Lung (tissue), 16 donors: Measurements from ENCODE around the gene RPUSD4. TPM values are rescaled to one million over a fixed set of nuclear protein-coding genes. Genes with fewer than 3 reads are reported as not detected.

Experiments
- ATAC-seq: fragments of 200-7000 bp; cut with Tn5 transposase; one replicate; pipeline ENCODE4 v1.9.1; 2020; ENCODE audit warnings: moderate number of reproducible peaks; ENCODE audit not compliant: insufficient read depth, low FRiP score
- DNase-seq, 3 donors: peaks; one replicate each; pipeline ENCODE4 v3.0.0-alpha.2; 2013 to 2017
- H3K27ac ChIP-seq, 2 donors: one replicate each; pipeline ENCODE4 v1.5.1; 2013; ENCODE audit warnings: mild to moderate bottlenecking in 2 of 2, moderate library complexity in 2 of 2, control low read depth in 1 of 2, inconsistent platforms in 1 of 2, low read depth in 1 of 2, low read length in 1 of 2
- H3K27me3 ChIP-seq, 3 donors: one replicate each; pipeline ENCODE4 v1.5.1; 2013; ENCODE audit warnings: low read length in 2 of 3; ENCODE audit not compliant: control insufficient read depth in 3 of 3, insufficient read depth in 3 of 3
- H3K36me3 ChIP-seq, 4 donors: one replicate each; pipeline ENCODE4 v1.5.1; 2013; ENCODE audit warnings: low read length in 4 of 4, mild to moderate bottlenecking in 1 of 4, moderate library complexity in 1 of 4; ENCODE audit not compliant: control insufficient read depth in 4 of 4, insufficient read depth in 4 of 4
- H3K4me1 ChIP-seq, 5 donors: one replicate each; pipeline ENCODE4 v1.5.1; 2013; ENCODE audit warnings: low read length in 5 of 5, mild to moderate bottlenecking in 2 of 5, moderate library complexity in 1 of 5; ENCODE audit not compliant: control insufficient read depth in 5 of 5, insufficient read depth in 5 of 5
- H3K4me3 ChIP-seq: one replicate; pipeline ENCODE4 v1.5.1; 2013; ENCODE audit warnings: mild to moderate bottlenecking, control low read depth, moderate library complexity
- H3K9ac ChIP-seq, 2 donors: one replicate each; pipeline ENCODE4 v1.5.1; 2013; ENCODE audit warnings: low read length in 2 of 2, control low read depth in 1 of 2; ENCODE audit not compliant: insufficient read depth in 1 of 2
- H3K9me3 ChIP-seq, 4 donors: one replicate each; pipeline ENCODE4 v1.5.1; 2013; ENCODE audit warnings: low read length in 3 of 4, mild to moderate bottlenecking in 1 of 4, moderate library complexity in 1 of 4; ENCODE audit not compliant: control insufficient read depth in 4 of 4, insufficient read depth in 3 of 4
- WGBS, 2 donors: extraction: QIAGEN DNeasy Blood & Tissue Kit; methylation state at CpG; one replicate each; pipeline ENCODE4 v1.1.7; 2013; 5-methylcytosine and 5-hydroxymethylcytosine counted together
- long read RNA-seq, 5 donors: transcript quantifications; one replicate each; lab custom pipeline, GENCODE V29; 2026
- polyA plus RNA-seq, 2 donors: library from polyadenylated mRNA; stranded (reverse); fragments of 200-250 nt; gene quantifications; one replicate each; pipeline ENCODE4 v1.2.1, GENCODE V29; 2013
- total RNA-seq, 2 donors: library from RNA; depleted of rRNA in 1 of 2; stranded (reverse); fragments of >200 nt in 1 of 2; gene quantifications; one replicate each; pipeline ENCODE4 v1.2.1, GENCODE V29; 2014 to 2021
- TF ChIP-seq, protein P1 (sequence below): IDR thresholded peaks from 2 replicates; pipeline ENCODE4 v1.5.1; 2012; ENCODE audit warnings: mild to moderate bottlenecking; ENCODE audit errors: control extremely low read depth, extremely low read depth
- donor health status: control.
- donor health status: control.
- donor health status: Bipolar disorder and iron deficiency.
- donor health status: healthy.
- donor health status: DM: yes; HTN: yes; CAD: no.

Gene RPUSD4, protein sequence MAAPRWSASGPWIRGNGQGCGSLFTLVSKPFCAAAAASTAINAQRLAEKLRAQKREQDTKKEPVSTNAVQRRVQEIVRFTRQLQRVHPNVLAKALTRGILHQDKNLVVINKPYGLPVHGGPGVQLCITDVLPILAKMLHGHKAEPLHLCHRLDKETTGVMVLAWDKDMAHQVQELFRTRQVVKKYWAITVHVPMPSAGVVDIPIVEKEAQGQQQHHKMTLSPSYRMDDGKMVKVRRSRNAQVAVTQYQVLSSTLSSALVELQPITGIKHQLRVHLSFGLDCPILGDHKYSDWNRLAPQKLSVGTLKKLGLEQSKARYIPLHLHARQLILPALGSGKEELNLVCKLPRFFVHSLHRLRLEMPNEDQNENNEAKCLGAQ
- 10 to 100 TPM; 25.2 to 27.8 TPM for total RNA-seq
- 10 to 100 TPM; 13.3 to 14.3 TPM for polyA plus RNA-seq
- long read RNA-seq, donor 1, transcript RPUSD4-201 (7 exons, 2,512 nt) = major isoform, 10 of 24 reads
- long read RNA-seq, donor 1, transcript RPUSD4-207 (3 exons, 1,030 nt) = major isoform, 10 of 24 reads
- long read RNA-seq, donor 1, partial matches to known transcripts = 0 of 24 reads
- long read RNA-seq, donor 1, other reads (novel, unspliced or antisense) = 0 of 24 reads
- long read RNA-seq, donor 2, partial matches to known transcripts = 0 of 6 reads
- long read RNA-seq, donor 2, other reads (novel, unspliced or antisense) = 0 of 6 reads
- long read RNA-seq, donor 3, partial matches to known transcripts = 0 of 7 reads
- long read RNA-seq, donor 3, other reads (novel, unspliced or antisense) = 0 of 7 reads
- long read RNA-seq, donor 4, partial matches to known transcripts = 0 of 6 reads
- long read RNA-seq, donor 4, other reads (novel, unspliced or antisense) = 0 of 6 reads
- long read RNA-seq, donor 5, partial matches to known transcripts = 22 of 31 reads
- long read RNA-seq, donor 5, other reads (novel, unspliced or antisense) = 0 of 31 reads

DNA sequence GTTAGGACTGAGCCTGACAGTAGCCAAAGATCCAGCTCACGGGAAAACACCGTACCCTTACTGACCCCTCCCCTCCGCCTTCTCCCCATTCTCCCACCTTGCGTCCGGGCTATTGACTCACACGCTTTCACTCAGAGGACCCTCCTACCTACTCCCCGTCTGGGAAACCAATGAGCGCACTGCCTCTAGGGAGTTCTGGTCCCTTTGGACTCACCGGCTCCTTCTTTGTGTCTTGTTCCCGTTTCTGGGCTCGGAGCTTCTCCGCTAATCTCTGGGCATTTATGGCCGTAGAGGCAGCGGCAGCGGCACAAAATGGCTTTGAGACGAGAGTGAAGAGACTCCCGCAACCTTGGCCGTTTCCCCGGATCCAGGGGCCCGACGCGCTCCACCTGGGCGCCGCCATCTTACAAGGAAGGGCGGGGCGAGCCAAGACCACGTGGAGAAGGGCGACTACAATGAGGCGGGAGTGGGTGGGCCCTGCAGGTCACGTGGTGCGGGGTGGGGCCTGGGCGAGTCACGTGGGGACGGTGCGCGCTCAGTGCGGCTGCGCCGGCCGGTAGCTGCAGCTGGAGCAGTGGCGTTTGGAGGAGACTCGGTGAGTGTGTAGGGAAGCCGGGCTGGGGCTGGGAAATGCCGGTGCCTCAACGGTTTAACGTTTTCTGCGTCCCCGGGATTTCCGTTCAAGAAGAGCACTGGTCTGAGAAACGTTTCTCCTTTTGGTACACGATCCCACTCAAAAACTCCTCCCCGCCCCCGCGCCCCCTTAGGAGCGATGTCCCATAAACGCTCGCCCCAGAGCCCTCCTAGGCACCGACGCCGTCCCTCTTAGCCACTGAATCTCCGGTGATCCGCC is at the start of gene RPUSD4, which contains the start of gene FAM118B:
RPUSD4 (minus strand) TSS at position 415 of the 853 bp plus-strand sequence; CDS start at position 403, 12 bp downstream.
FAM118B (plus strand) TSS at position 547 of the 853 bp plus-strand sequence. CDS start 23,220 bp downstream, outside the sequence.
- Histone ChIP-seq H3K27me3 (no peaks in the 10 kb centered on the region), H3K9me3 (no peaks in the 10 kb centered on the region), H3K36me3 (peaks cover 3 to 13% (median 5%) of the 10 kb centered on the region in 4 donors), H3K4me3 (peak within 1 kb of the TSS; percentile 95), H3K9ac (peak within 1 kb of the TSS; percentile 48 to 94), H3K27ac (peak within 1 kb of the TSS; percentile 62 to 76), H3K4me1 (peaks cover 4 to 22% (median 14%) of the 10 kb centered on the region in 5 donors)
- 0 to 1% methylated on average over 62 of the region's 62 CpGs for WGBS, 2 donors
- TF ChIP-seq, protein P1, sequence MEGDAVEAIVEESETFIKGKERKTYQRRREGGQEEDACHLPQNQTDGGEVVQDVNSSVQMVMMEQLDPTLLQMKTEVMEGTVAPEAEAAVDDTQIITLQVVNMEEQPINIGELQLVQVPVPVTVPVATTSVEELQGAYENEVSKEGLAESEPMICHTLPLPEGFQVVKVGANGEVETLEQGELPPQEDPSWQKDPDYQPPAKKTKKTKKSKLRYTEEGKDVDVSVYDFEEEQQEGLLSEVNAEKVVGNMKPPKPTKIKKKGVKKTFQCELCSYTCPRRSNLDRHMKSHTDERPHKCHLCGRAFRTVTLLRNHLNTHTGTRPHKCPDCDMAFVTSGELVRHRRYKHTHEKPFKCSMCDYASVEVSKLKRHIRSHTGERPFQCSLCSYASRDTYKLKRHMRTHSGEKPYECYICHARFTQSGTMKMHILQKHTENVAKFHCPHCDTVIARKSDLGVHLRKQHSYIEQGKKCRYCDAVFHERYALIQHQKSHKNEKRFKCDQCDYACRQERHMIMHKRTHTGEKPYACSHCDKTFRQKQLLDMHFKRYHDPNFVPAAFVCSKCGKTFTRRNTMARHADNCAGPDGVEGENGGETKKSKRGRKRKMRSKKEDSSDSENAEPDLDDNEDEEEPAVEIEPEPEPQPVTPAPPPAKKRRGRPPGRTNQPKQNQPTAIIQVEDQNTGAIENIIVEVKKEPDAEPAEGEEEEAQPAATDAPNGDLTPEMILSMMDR = no peak
- peak; percentile 95 for ATAC-seq
- peak; percentile 97 to 98 (median 98) for DNase-seq

DNA sequence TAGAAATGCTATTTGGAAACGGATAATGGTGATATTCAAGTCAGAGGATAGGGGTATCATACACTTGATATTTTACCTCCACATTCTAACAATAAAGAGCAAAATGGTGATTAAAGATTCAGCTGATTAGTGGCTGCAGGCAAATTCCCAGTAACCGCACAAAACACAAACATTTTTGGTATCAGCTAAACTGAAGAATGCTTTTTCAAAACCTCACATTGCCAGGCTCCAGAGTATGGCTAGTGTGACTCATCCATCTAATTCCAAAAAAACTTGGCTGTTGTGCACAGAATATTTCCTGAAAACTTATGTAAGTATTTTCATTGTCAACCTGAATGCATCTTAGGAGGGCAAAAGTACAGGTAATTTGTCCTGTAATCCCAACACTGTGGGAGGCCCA is 46.3 kb upstream of the RPUSD4 start:
- ATAC-seq (no peak), DNase-seq (no peak)
- Histone ChIP-seq H3K4me3 (no peak overlapping the region), H3K9ac (no peak overlapping the region), H3K27me3 (no peaks in the 10 kb centered on the region), H3K36me3 (peaks cover 12 to 18% (median 15%) of the 10 kb centered on the region in 4 donors), H3K9me3 (no peaks in the 10 kb centered on the region), H3K4me1 (no peaks in the 10 kb centered on the region), H3K27ac (no peak overlapping the region)
- 92 to 96% methylated on average over 2 of the region's 2 CpGs for WGBS, 2 donors
- TF ChIP-seq, protein P1 = no peak

DNA sequence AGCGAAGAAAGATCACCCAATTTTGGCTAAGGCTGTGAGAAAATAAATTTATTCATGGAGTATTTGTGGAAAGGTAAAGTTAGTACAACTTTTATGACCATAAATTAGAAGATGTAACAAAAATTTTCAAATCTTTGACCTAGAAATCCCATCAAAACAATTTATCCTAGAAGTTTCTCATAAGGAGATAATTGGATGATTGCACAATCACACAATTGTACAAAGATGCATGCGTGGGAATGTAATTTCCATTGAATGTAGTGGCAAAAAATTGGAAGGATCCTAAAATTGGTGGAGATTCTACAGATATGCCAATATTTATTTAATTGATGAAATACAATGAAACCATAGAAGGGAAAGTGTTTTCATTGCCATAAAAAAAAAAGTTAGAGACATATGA is 45.7 kb upstream of the RPUSD4 start:
- H3K27ac ChIP-seq = no peak overlapping the region
- H3K27me3 ChIP-seq = no peaks in the 10 kb centered on the region
- H3K4me1 ChIP-seq = no peaks in the 10 kb centered on the region
- 91 to 92% methylated on average over 2 of the region's 2 CpGs for WGBS, 2 donors
- TF ChIP-seq, protein P1 = no peak
- ATAC-seq = no peak
- no peaks in the 10 kb centered on the region for H3K9me3 ChIP-seq
- H3K9ac ChIP-seq = no peak overlapping the region
- H3K36me3 ChIP-seq = peaks cover 9 to 18% (median 11%) of the 10 kb centered on the region in 4 donors
- DNase-seq = no peak
- H3K4me3 ChIP-seq = no peak overlapping the region
